ENCODE measurements around the gene XRCC1.

The XRCC1 gene

GRCh38 chr19:43619262-43620060 lies 44.1 kb upstream of the XRCC1 start, which contains the start of gene ZNF428 (continued):
- no peak; the same call in 1 of the 2 replicates for TF ChIP-seq ZNF664 (tag by site-specific recombination; IDR thresholded peaks at IDR 0.05)
- TF ChIP-seq ZNF837 (tag by site-specific recombination; IDR thresholded peaks at IDR 0.05): peak; percentile 84; the same call in 1 of the 2 replicates
- no peak for TF ChIP-seq ZNF48 (tag by site-specific recombination; IDR thresholded peaks at IDR 0.05)
- TF ChIP-seq ZNF341 (tag by site-specific recombination; IDR thresholded peaks at IDR 0.05; ENCODE audit: low read depth): peak; percentile 77; the same call in 1 of the 2 replicates
- no peak for TF ChIP-seq SCRT2 (tag by site-specific recombination; IDR thresholded peaks at IDR 0.05)
- TF ChIP-seq GLIS1 (tag by site-specific recombination; IDR thresholded peaks at IDR 0.05): peak; percentile 85
- peak; percentile 98 for TF ChIP-seq ZEB2 (tag by site-specific recombination; IDR thresholded peaks at IDR 0.05)
- TF ChIP-seq, protein P1, sequence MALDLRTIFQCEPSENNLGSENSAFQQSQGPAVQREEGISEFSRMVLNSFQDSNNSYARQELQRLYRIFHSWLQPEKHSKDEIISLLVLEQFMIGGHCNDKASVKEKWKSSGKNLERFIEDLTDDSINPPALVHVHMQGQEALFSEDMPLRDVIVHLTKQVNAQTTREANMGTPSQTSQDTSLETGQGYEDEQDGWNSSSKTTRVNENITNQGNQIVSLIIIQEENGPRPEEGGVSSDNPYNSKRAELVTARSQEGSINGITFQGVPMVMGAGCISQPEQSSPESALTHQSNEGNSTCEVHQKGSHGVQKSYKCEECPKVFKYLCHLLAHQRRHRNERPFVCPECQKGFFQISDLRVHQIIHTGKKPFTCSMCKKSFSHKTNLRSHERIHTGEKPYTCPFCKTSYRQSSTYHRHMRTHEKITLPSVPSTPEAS (tag by site-specific recombination; IDR thresholded peaks at IDR 0.05): peak; percentile 8; the same call in 1 of the 2 replicates
- TF ChIP-seq, protein P2, sequence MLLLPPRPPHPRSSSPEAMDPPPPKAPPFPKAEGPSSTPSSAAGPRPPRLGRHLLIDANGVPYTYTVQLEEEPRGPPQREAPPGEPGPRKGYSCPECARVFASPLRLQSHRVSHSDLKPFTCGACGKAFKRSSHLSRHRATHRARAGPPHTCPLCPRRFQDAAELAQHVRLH (tag by site-specific recombination; IDR thresholded peaks at IDR 0.05): peak; percentile 56
- TF ChIP-seq ZBTB8A (tag by site-specific recombination; IDR thresholded peaks at IDR 0.05): peak; percentile 63; the same call in 1 of the 2 replicates
- TF ChIP-seq KLF17 (tag by site-specific recombination; IDR thresholded peaks at IDR 0.05): peak; percentile 27; the same call in 1 of the 2 replicates
- TF ChIP-seq ZNF433 (tag by site-specific recombination; IDR thresholded peaks at IDR 0.05; ENCODE audit: low read depth): no peak
- TF ChIP-seq ZNF324 (tag by site-specific recombination; IDR thresholded peaks at IDR 0.05): peak; percentile 84
- TF ChIP-seq ZNF549 (tag by site-specific recombination; IDR thresholded peaks at IDR 0.05): no peak
- peak; percentile 90 for TF ChIP-seq CTCF (tag by site-specific recombination; IDR thresholded peaks at IDR 0.05)
- TF ChIP-seq ZNF146 (tag by site-specific recombination; IDR thresholded peaks at IDR 0.05): no peak; the same call in 1 of the 2 replicates
- TF ChIP-seq, protein P3, sequence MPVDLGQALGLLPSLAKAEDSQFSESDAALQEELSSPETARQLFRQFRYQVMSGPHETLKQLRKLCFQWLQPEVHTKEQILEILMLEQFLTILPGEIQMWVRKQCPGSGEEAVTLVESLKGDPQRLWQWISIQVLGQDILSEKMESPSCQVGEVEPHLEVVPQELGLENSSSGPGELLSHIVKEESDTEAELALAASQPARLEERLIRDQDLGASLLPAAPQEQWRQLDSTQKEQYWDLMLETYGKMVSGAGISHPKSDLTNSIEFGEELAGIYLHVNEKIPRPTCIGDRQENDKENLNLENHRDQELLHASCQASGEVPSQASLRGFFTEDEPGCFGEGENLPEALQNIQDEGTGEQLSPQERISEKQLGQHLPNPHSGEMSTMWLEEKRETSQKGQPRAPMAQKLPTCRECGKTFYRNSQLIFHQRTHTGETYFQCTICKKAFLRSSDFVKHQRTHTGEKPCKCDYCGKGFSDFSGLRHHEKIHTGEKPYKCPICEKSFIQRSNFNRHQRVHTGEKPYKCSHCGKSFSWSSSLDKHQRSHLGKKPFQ (tag by site-specific recombination; IDR thresholded peaks at IDR 0.05): no peak; the same call in 1 of the 2 replicates
- peak; percentile 84 for TF ChIP-seq ZNF121 (tag by site-specific recombination; IDR thresholded peaks at IDR 0.05)
- no peak for TF ChIP-seq ZFP3 (tag by site-specific recombination; IDR thresholded peaks at IDR 0.05; ENCODE audit: low read depth)
- TF ChIP-seq, protein P4, sequence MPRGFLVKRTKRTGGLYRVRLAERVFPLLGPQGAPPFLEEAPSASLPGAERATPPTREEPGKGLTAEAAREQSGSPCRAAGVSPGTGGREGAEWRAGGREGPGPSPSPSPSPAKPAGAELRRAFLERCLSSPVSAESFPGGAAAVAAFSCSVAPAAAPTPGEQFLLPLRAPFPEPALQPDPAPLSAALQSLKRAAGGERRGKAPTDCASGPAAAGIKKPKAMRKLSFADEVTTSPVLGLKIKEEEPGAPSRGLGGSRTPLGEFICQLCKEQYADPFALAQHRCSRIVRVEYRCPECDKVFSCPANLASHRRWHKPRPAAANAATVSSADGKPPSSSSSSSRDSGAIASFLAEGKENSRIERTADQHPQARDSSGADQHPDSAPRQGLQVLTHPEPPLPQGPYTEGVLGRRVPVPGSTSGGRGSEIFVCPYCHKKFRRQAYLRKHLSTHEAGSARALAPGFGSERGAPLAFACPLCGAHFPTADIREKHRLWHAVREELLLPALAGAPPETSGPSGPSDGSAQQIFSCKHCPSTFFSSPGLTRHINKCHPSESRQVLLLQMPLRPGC (tag by site-specific recombination; IDR thresholded peaks at IDR 0.05): peak; percentile 51; the same call in 1 of the 2 replicates
- 0 out of 2 replicates have a peak, but pooled peaks have one; percentile 46 for TF ChIP-seq MYNN (tag by site-specific recombination; IDR thresholded peaks at IDR 0.05; ENCODE audit: borderline replicate concordance)
- no peak for TF ChIP-seq ZNF202 (tag by site-specific recombination; IDR thresholded peaks at IDR 0.05; ENCODE audit: borderline replicate concordance)
- no peak for TF ChIP-seq ZNF768 (tag by site-specific recombination; IDR thresholded peaks at IDR 0.05)
- peak; percentile 36 for TF ChIP-seq ZNF24 (tag by site-specific recombination; IDR thresholded peaks at IDR 0.05)
- no peak for TF ChIP-seq ZNF239 (tag by site-specific recombination; IDR thresholded peaks at IDR 0.05)
- TF ChIP-seq ZNF645 (tag by site-specific recombination; IDR thresholded peaks at IDR 0.05): no peak
- peak; percentile 98 for TF ChIP-seq ZBTB26 (tag by site-specific recombination; optimal IDR thresholded peaks at IDR 0.05)
- peak; percentile 55; the same call in 1 of the 2 replicates for TF ChIP-seq YY1 (tag by site-specific recombination; IDR thresholded peaks at IDR 0.05)

Data from HEK293 (cell line).